ENCODE measurements around the gene METTL17. TPM values are rescaled to one million over a fixed set of nuclear protein-coding genes. Genes with fewer than 3 reads are reported as not detected.

Gene METTL17
- total and polyA plus RNA-seq, 9 of the 15 experiments (the other 6 are each of a cell fraction or from before 2014, with no cell fraction given), result 65.6 to 150 (median 90.0) TPM

DNA sequence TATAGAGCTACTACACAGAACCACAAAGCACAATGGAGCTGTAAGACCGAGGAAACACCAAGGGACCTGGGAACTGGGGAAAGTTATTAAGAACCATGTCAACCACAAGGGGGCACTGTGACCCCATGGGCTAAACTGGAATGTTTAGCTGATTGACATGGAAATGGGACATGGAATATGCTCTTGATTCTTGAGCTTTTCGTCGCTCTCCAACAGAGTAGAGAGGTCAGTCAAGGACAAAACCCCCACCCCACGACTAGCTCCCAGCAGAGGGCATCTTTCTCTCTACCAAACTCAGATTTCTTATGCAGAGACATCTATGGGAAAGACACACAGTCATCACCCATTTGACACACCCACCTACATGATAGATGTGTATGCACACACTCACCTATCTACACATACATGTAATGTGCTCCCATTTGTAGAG lies 25.0 kb downstream of the METTL17 start (continued):
- TF ChIP-seq, protein P1, sequence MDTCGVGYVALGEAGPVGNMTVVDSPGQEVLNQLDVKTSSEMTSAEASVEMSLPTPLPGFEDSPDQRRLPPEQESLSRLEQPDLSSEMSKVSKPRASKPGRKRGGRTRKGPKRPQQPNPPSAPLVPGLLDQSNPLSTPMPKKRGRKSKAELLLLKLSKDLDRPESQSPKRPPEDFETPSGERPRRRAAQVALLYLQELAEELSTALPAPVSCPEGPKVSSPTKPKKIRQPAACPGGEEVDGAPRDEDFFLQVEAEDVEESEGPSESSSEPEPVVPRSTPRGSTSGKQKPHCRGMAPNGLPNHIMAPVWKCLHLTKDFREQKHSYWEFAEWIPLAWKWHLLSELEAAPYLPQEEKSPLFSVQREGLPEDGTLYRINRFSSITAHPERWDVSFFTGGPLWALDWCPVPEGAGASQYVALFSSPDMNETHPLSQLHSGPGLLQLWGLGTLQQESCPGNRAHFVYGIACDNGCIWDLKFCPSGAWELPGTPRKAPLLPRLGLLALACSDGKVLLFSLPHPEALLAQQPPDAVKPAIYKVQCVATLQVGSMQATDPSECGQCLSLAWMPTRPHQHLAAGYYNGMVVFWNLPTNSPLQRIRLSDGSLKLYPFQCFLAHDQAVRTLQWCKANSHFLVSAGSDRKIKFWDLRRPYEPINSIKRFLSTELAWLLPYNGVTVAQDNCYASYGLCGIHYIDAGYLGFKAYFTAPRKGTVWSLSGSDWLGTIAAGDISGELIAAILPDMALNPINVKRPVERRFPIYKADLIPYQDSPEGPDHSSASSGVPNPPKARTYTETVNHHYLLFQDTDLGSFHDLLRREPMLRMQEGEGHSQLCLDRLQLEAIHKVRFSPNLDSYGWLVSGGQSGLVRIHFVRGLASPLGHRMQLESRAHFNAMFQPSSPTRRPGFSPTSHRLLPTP (IDR thresholded peaks at IDR 0.05; ENCODE audit: borderline replicate concordance, extremely low read depth, insufficient read length), result no peak
- TF ChIP-seq CBFA2T2 (conservative IDR thresholded peaks at IDR 0.05) (no peak), U2AF1 (optimal IDR thresholded peaks at IDR 0.05; ENCODE audit: low read depth, low read length) (no peak), TEAD1 (CRISPR knock-in tag; IDR thresholded peaks at IDR 0.05) (peak; percentile 45 to 61; a peak in 2 of 4 replicates), PRMT5 (CRISPR knock-in tag; IDR thresholded peaks at IDR 0.05) (no peak), SIX5 (IDR thresholded peaks at IDR 0.05; ENCODE audit: borderline replicate concordance in 1 of 2, insufficient read depth in 1 of 2, low read depth in 1 of 2, low read length in 2 of 2) (no peak), MECOM (CRISPR knock-in tag; IDR thresholded peaks at IDR 0.05) (no peak), GABPA (tag; conservative IDR thresholded peaks at IDR 0.05; ENCODE audit: low read depth) (no peak), ARHGAP35 (IDR thresholded peaks at IDR 0.05; ENCODE audit: partially characterized antibody) (no peak), XRCC5 (IDR thresholded peaks at IDR 0.05; ENCODE audit: low read depth, low read length) (0 out of 2 replicates have a peak, but pooled peaks have one; percentile 32), NR2C1 (IDR thresholded peaks at IDR 0.05) (no peak), NR2C1 (tag; IDR thresholded peaks at IDR 0.05) (no peak), KLF6 (CRISPR knock-in tag; IDR thresholded peaks at IDR 0.05; ENCODE audit: borderline replicate concordance) (no peak), CEBPG (CRISPR knock-in tag; IDR thresholded peaks at IDR 0.05) (no peak), CEBPG (tag; conservative IDR thresholded peaks at IDR 0.05 in 1 of 2, IDR thresholded peaks at IDR 0.05 in 1 of 2) (no peak), ZNF197 (CRISPR knock-in tag; IDR thresholded peaks at IDR 0.05; ENCODE audit: low read depth) (no peak), SNRNP70 (optimal IDR thresholded peaks at IDR 0.05; ENCODE audit: low read depth, low read length) (no peak), CBX8 (IDR thresholded peaks at IDR 0.05; ENCODE audit: borderline replicate concordance, extremely low read depth, low read depth, low read length, poor library complexity, severe bottlenecking) (no peak), ZNF316 (IDR thresholded peaks at IDR 0.05) (no peak), ZNF699 (CRISPR knock-in tag; IDR thresholded peaks at IDR 0.05; ENCODE audit: insufficient replicate concordance) (no peak), TAF15 (IDR thresholded peaks at IDR 0.05; ENCODE audit: low read depth, low read length) (no peak)
- TF ChIP-seq, protein P2, sequence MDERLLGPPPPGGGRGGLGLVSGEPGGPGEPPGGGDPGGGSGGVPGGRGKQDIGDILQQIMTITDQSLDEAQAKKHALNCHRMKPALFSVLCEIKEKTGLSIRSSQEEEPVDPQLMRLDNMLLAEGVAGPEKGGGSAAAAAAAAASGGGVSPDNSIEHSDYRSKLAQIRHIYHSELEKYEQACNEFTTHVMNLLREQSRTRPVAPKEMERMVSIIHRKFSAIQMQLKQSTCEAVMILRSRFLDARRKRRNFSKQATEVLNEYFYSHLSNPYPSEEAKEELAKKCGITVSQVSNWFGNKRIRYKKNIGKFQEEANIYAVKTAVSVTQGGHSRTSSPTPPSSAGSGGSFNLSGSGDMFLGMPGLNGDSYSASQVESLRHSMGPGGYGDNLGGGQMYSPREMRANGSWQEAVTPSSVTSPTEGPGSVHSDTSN (CRISPR knock-in tag; IDR thresholded peaks at IDR 0.05; ENCODE audit: low read depth), result peak; percentile 66
- TF ChIP-seq, protein P2 (tag; conservative IDR thresholded peaks at IDR 0.05; ENCODE audit: low read depth), result peak; percentile 87
- TF ChIP-seq, protein P3, sequence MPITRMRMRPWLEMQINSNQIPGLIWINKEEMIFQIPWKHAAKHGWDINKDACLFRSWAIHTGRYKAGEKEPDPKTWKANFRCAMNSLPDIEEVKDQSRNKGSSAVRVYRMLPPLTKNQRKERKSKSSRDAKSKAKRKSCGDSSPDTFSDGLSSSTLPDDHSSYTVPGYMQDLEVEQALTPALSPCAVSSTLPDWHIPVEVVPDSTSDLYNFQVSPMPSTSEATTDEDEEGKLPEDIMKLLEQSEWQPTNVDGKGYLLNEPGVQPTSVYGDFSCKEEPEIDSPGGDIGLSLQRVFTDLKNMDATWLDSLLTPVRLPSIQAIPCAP (CRISPR knock-in tag; IDR thresholded peaks at IDR 0.05; ENCODE audit: borderline replicate concordance), result no peak

Measured in K562 (cell line).